GM12878 (cell line): ENCODE data around the gene GALNTL6. TPM values are rescaled to one million over a fixed set of nuclear protein-coding genes. Genes with fewer than 3 reads are reported as not detected.
"Not testable (repeated sequence)": the region's sequence is repeated elsewhere in the genome, so short reads cannot be mapped to it uniquely, and the experiment has no call there.

ENCODE experiments used
- ATAC-seq: fragments of 200-7000 bp; cut with Tn5 transposase; 3 replicates; pipeline ENCODE4 v1.9.1; 2020; ENCODE audit warnings: mild to moderate bottlenecking, moderate library complexity
- BruUV-seq: library from RNA; stranded (reverse); fragments of 400-500 nt; replicated peaks from 2 replicates; lab custom pipeline; 2021; lab: Mats Ljungman, UMichigan
- CTCF ChIA-PET: fragments of 300-600 bp; sonication (Branson Sonifier 250); formaldehyde crosslinking; extraction: SDS; loops from one replicate; lab custom pipeline; 2021; ENCODE audit warnings: inconsistent platforms; lab: Yijun Ruan, JAX
- POLR2A ChIA-PET: fragments of 350-600 bp; formaldehyde crosslinking; extraction: SDS; loops from one replicate; lab custom pipeline; 2021; ENCODE audit warnings: inconsistent platforms; lab: Charles Lee
- RAD21 ChIA-PET: fragments of 300-600 bp; sonication (Branson Sonifier 250); formaldehyde crosslinking; loops from one replicate; lab custom pipeline; 2023; ENCODE audit warnings: antibody characterized with exemption; ENCODE audit not compliant: unreplicated experiment; lab: Charles Lee
- SMC1A ChIA-PET: fragments of 300-600 bp; sonication (Branson Sonifier 250); formaldehyde crosslinking; loops from one replicate; lab custom pipeline; 2023; ENCODE audit not compliant: unreplicated experiment, uncharacterized antibody; lab: Charles Lee
- DNase-seq: peaks from one replicate; pipeline ENCODE4 v3.0.0-alpha.2; 2011; ENCODE audit warnings: low read depth, low spot score
- FAIRE-seq: peaks from 3 replicates; lab custom pipeline; 2011; peaks lifted over from hg19 to GRCh38; lab: Jason Lieb, UNC
- H2AFZ ChIP-seq: 2 replicates; pipeline ENCODE4 v1.6.0; 2011; ENCODE audit warnings: low read depth, low read length, control low read depth; ENCODE audit not compliant: control insufficient read depth
- H3K27ac ChIP-seq: 2 replicates; pipeline ENCODE4 v1.5.1; 2011; ENCODE audit warnings: control low read depth; ENCODE audit not compliant: control insufficient read depth, insufficient read depth
- H3K27me3 ChIP-seq, 2 experiments: replicated peaks in 1 of 2; 2 replicates each; pipeline versions ENCODE4 v1.6.0 to v1.6.1; 2011; ENCODE audit warnings: low read length in 1 of 2; ENCODE audit not compliant: control insufficient read depth in 2 of 2, insufficient read depth in 2 of 2
- H3K36me3 ChIP-seq, 2 experiments: 2 replicates each; pipeline ENCODE4 v1.5.1; 2011; ENCODE audit warnings: low read length in 1 of 2; ENCODE audit not compliant: control insufficient read depth in 2 of 2, insufficient read depth in 2 of 2
- H3K4me1 ChIP-seq: 2 replicates; pipeline ENCODE4 v1.6.1; 2011; ENCODE audit warnings: mild to moderate bottlenecking, low read length, moderate library complexity, mixed read lengths; ENCODE audit not compliant: control insufficient read depth, insufficient read depth
- H3K4me2 ChIP-seq: 2 replicates; pipeline ENCODE4 v1.6.0; 2011; ENCODE audit warnings: control low read depth; ENCODE audit not compliant: control insufficient read depth, insufficient read depth
- H3K4me3 ChIP-seq: fragments of 200-600 bp; sonication (generic); 2 replicates; pipeline ENCODE4 v1.5.1; 2016
- H3K79me2 ChIP-seq: 2 replicates; pipeline ENCODE4 v1.6.0; 2011; ENCODE audit warnings: low read length; ENCODE audit not compliant: control insufficient read depth, insufficient read depth
- H3K9ac ChIP-seq: 2 replicates; pipeline ENCODE4 v1.8.0; 2011; ENCODE audit warnings: low read length, control low read depth, mixed read lengths; ENCODE audit not compliant: control insufficient read depth, insufficient read depth
- H3K9me3 ChIP-seq: replicated peaks from 3 replicates; pipeline ENCODE4 v1.5.1; 2011; ENCODE audit warnings: mild to moderate bottlenecking, low read length; ENCODE audit not compliant: control insufficient read depth, insufficient read depth
- H4K20me1 ChIP-seq: 2 replicates; pipeline ENCODE4 v1.6.0; 2011; ENCODE audit not compliant: control insufficient read depth, insufficient read depth
- ETV6 ChIP-seq, 2 experiments: fragments of 450-650 bp in 1 of 2; IDR thresholded peaks in 1 of 2; conservative IDR thresholded peaks in 1 of 2; 2 replicates each; pipeline ENCODE4 v1.6.1; 2014; ENCODE audit warnings: antibody characterized with exemption in 1 of 2, borderline replicate concordance in 1 of 2, low read depth in 1 of 2, mild to moderate bottlenecking in 1 of 2, moderate library complexity in 1 of 2
- FOXM1 ChIP-seq: IDR thresholded peaks from 2 replicates; pipeline ENCODE4 v1.6.1; 2012; ENCODE audit warnings: low read depth, mild to moderate bottlenecking, inconsistent platforms, low read length, moderate library complexity
- GABPA ChIP-seq: IDR thresholded peaks from 2 replicates; pipeline ENCODE4 v1.6.1; 2014; ENCODE audit warnings: antibody characterized with exemption, low read depth, mild to moderate bottlenecking, inconsistent platforms
- MTA3 ChIP-seq: IDR thresholded peaks from 2 replicates; pipeline ENCODE4 v1.6.1; 2012; ENCODE audit warnings: low read length, inconsistent platforms, borderline replicate concordance
- MXI1 ChIP-seq: fragments of 150-350 bp; IDR thresholded peaks from 2 replicates; pipeline ENCODE4 v1.6.1; 2011; ENCODE audit warnings: low read depth, mild to moderate bottlenecking, inconsistent platforms, low read length, improper control_type of control experiment
- NRF1 ChIP-seq: conservative IDR thresholded peaks from 2 replicates; pipeline ENCODE4 v1.6.1; 2011; ENCODE audit warnings: mild to moderate bottlenecking, low read depth, low read length, improper control_type of control experiment
- PAX8 ChIP-seq: fragments of 450-650 bp; IDR thresholded peaks from 2 replicates; pipeline ENCODE4 v1.6.1; 2017; ENCODE audit warnings: mild to moderate bottlenecking, moderate library complexity
- SREBF2 ChIP-seq: IDR thresholded peaks from 2 replicates; pipeline ENCODE4 v1.6.1; 2012; ENCODE audit warnings: mild to moderate bottlenecking, low read length
- WGBS: methylation state at CpG from one replicate; pipeline ENCODE4 v1.1.6; 2016; ENCODE audit warnings: low lambda C conversion rate; ENCODE audit not compliant: insufficient replicate concordance, insufficient coverage; ENCODE audit errors: missing lambda C conversion rate; 5-methylcytosine and 5-hydroxymethylcytosine counted together
- in situ Hi-C: fragments of 300-500 bp; cut with MboI; formaldehyde crosslinking; loops from 9 replicates; pipeline ENCODE4 v1.14.3; 2018; ENCODE audit warnings: mixed read lengths
- intact Hi-C: fragments of 100-400 bp; cut with micrococcal nuclease; formaldehyde crosslinking; loops from one replicate; pipeline ENCODE4 v1.14.2; 2022; ENCODE audit not compliant: unreplicated experiment
- polyA plus RNA-seq, 11 experiments: library from polyadenylated mRNA; depleted of rRNA in 4 of 11; unstranded in 6 of 11; stranded (reverse) in 5 of 11; fragments of >200 nt; fragmentation: Nextera tagmentation in 4 of 11; fragmentation: Illumina TruSeq in 1 of 11; extraction: Ambion mirVana in 4 of 11; extraction: Trizol in 1 of 11; gene quantifications; 1 replicate in 1 of 11; 2 replicates in 10 of 11; pipeline versions ENCODE4 v1.2.1 to v1.2.3, GENCODE V29; 2011 to 2016; ENCODE audit warnings: inconsistent platforms in 2 of 11, missing spikeins in 2 of 11, low read depth in 1 of 11
- total RNA-seq, 4 experiments: library from RNA; depleted of rRNA in 3 of 4; stranded (reverse); fragments of >200 nt in 3 of 4; fragmentation: Illumina TruSeq in 1 of 4; extraction: Trizol in 1 of 4; gene quantifications; 2 replicates each; pipeline versions ENCODE4 v1.2.1 to v1.2.3, GENCODE V29; 2013 to 2021
- TF ChIP-seq, protein P1 (sequence below): fragments of 450-650 bp; conservative IDR thresholded peaks from 2 replicates; pipeline ENCODE4 v1.6.1; 2017; ENCODE audit warnings: mild to moderate bottlenecking, moderate library complexity
- TF ChIP-seq, protein P2 (sequence below): fragments of 450-650 bp; IDR thresholded peaks from 2 replicates; pipeline ENCODE4 v1.6.1; 2017; ENCODE audit warnings: borderline replicate concordance
- TF ChIP-seq, protein P3 (sequence below): fragments of 450-650 bp; IDR thresholded peaks from 2 replicates; pipeline ENCODE4 v1.6.1; 2018; ENCODE audit warnings: borderline replicate concordance, mild to moderate bottlenecking; ENCODE audit not compliant: partially characterized antibody
- TF ChIP-seq, protein P4 (sequence below): IDR thresholded peaks from 2 replicates; pipeline ENCODE4 v1.6.1; 2012; ENCODE audit warnings: mild to moderate bottlenecking, low read depth, low read length

Gene GALNTL6
- total and polyA plus RNA-seq, 10 of the 15 experiments (the other 5 are each of a cell fraction or from before 2014, with no cell fraction given) = 0.01 to 0.29 TPM; not detected in 8

DNA sequence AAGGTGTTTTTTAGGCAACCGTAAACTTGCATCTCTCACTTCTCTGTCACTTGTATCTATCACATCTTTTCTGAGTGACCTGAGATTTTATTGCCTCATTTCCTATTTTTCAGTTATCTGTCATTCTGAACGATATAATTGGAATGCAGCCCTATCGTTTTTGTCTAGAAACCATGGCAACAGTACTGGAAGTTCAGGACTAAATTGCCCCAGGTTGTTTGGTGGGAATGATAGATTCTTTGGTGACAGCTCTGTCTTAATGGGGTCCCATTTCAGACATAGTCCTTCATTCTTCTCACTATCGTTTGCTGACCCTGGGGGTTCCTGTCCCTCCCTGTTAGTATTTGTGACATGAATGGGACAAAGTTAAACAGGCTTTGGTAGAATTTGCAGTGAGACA lies 1087.7 kb downstream of the GALNTL6 start (continued):
- TF ChIP-seq, protein P1, sequence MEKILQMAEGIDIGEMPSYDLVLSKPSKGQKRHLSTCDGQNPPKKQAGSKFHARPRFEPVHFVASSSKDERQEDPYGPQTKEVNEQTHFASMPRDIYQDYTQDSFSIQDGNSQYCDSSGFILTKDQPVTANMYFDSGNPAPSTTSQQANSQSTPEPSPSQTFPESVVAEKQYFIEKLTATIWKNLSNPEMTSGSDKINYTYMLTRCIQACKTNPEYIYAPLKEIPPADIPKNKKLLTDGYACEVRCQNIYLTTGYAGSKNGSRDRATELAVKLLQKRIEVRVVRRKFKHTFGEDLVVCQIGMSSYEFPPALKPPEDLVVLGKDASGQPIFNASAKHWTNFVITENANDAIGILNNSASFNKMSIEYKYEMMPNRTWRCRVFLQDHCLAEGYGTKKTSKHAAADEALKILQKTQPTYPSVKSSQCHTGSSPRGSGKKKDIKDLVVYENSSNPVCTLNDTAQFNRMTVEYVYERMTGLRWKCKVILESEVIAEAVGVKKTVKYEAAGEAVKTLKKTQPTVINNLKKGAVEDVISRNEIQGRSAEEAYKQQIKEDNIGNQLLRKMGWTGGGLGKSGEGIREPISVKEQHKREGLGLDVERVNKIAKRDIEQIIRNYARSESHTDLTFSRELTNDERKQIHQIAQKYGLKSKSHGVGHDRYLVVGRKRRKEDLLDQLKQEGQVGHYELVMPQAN = no peak
- TF ChIP-seq MTA3 (no peak), NRF1 (no peak), SREBF2 (no peak), ETV6 (conservative IDR thresholded peaks at IDR 0.05 in 1 of 2, IDR thresholded peaks at IDR 0.05 in 1 of 2; ENCODE audit: borderline replicate concordance in 1 of 2, low read depth in 1 of 2) (no peak), PAX8 (no peak), FOXM1 (no peak), MXI1 (no peak), GABPA (no peak)
- TF ChIP-seq, protein P2, sequence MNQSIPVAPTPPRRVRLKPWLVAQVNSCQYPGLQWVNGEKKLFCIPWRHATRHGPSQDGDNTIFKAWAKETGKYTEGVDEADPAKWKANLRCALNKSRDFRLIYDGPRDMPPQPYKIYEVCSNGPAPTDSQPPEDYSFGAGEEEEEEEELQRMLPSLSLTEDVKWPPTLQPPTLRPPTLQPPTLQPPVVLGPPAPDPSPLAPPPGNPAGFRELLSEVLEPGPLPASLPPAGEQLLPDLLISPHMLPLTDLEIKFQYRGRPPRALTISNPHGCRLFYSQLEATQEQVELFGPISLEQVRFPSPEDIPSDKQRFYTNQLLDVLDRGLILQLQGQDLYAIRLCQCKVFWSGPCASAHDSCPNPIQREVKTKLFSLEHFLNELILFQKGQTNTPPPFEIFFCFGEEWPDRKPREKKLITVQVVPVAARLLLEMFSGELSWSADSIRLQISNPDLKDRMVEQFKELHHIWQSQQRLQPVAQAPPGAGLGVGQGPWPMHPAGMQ = no peak
- TF ChIP-seq, protein P3, sequence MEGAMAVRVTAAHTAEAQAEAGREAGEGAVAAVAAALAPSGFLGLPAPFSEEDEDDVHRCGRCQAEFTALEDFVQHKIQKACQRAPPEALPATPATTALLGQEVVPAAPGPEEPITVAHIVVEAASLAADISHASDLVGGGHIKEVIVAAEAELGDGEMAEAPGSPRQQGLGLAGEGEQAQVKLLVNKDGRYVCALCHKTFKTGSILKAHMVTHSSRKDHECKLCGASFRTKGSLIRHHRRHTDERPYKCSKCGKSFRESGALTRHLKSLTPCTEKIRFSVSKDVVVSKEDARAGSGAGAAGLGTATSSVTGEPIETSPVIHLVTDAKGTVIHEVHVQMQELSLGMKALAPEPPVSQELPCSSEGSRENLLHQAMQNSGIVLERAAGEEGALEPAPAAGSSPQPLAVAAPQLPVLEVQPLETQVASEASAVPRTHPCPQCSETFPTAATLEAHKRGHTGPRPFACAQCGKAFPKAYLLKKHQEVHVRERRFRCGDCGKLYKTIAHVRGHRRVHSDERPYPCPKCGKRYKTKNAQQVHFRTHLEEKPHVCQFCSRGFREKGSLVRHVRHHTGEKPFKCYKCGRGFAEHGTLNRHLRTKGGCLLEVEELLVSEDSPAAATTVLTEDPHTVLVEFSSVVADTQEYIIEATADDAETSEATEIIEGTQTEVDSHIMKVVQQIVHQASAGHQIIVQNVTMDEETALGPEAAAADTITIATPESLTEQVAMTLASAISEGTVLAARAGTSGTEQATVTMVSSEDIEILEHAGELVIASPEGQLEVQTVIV = no peak
- TF ChIP-seq, protein P4, sequence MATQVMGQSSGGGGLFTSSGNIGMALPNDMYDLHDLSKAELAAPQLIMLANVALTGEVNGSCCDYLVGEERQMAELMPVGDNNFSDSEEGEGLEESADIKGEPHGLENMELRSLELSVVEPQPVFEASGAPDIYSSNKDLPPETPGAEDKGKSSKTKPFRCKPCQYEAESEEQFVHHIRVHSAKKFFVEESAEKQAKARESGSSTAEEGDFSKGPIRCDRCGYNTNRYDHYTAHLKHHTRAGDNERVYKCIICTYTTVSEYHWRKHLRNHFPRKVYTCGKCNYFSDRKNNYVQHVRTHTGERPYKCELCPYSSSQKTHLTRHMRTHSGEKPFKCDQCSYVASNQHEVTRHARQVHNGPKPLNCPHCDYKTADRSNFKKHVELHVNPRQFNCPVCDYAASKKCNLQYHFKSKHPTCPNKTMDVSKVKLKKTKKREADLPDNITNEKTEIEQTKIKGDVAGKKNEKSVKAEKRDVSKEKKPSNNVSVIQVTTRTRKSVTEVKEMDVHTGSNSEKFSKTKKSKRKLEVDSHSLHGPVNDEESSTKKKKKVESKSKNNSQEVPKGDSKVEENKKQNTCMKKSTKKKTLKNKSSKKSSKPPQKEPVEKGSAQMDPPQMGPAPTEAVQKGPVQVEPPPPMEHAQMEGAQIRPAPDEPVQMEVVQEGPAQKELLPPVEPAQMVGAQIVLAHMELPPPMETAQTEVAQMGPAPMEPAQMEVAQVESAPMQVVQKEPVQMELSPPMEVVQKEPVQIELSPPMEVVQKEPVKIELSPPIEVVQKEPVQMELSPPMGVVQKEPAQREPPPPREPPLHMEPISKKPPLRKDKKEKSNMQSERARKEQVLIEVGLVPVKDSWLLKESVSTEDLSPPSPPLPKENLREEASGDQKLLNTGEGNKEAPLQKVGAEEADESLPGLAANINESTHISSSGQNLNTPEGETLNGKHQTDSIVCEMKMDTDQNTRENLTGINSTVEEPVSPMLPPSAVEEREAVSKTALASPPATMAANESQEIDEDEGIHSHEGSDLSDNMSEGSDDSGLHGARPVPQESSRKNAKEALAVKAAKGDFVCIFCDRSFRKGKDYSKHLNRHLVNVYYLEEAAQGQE = no peak

DNA sequence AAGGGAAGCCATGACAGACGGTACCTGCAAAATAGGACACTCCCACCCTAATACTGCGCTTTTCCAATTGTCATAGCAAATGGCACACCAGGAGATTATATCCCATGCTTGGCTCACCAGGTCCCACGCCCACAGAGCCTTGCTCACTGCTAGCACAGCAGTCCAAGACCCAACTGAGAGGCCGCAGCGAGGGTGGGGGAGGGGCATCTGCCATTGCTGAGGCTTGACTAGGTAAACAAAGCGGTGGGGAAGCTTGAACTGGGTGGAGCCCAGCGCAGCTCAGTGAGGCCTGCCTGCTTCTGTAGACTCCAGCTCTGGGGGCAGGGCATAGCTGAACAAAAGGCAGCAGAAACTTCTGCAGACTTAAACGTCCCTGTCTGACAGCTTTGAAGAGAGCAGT lies 1099.3 kb downstream of the GALNTL6 start:
- SMC1A ChIA-PET, H3K9me3 ChIP-seq, CTCF ChIA-PET, H4K20me1 ChIP-seq, H3K27ac ChIP-seq, RAD21 ChIA-PET, POLR2A ChIA-PET, H3K4me3 ChIP-seq, H2AFZ ChIP-seq, H3K4me1 ChIP-seq, H3K36me3 ChIP-seq, in situ Hi-C loops, H3K27me3 ChIP-seq, intact Hi-C loops, FAIRE-seq, H3K4me2 ChIP-seq, H3K79me2 ChIP-seq, H3K9ac ChIP-seq, DNase-seq, ATAC-seq, BruUV-seq: not testable (repeated sequence)
- 37% methylated on average over 8 of the region's 8 CpGs for WGBS
